Measurements from ENCODE around the gene NRG2. TPM values are rescaled to one million over a fixed set of nuclear protein-coding genes. Genes with fewer than 3 reads are reported as not detected.

NRG2 gene
- total RNA-seq, 1 experiment from 2014 or later: not detected

- no peak for DNase-seq (ENCODE audit: low spot score)
Measured at GRCh38 chr5:139861889-139862207, 181.3 kb downstream of the NRG2 start.

GRCh38 chr5:139861021-139861888 lies 181.8 kb downstream of the NRG2 start:
- DNase-seq (ENCODE audit: low spot score): no peak

DNA sequence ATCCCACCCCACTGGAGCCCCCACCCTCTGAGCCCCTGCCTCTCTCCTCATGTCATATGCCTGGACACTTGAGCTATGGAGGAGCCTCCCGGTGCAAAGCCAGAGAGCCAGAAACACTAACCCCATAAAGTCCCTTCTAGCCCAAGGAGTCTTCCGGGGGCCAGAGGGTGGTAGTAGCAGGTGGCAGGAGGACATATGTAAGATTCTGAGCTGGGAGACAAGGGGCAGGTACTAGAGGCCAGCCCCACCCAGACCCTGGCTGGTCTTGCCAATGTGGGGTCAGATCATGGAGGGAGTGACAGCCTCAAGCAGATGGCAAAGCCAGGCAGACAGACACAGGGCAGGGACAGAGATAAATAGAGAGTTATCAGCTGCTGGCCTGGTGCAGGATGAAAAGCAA lies 184.1 kb downstream of the NRG2 start:
- no peak for DNase-seq (ENCODE audit: low spot score)

DNA sequence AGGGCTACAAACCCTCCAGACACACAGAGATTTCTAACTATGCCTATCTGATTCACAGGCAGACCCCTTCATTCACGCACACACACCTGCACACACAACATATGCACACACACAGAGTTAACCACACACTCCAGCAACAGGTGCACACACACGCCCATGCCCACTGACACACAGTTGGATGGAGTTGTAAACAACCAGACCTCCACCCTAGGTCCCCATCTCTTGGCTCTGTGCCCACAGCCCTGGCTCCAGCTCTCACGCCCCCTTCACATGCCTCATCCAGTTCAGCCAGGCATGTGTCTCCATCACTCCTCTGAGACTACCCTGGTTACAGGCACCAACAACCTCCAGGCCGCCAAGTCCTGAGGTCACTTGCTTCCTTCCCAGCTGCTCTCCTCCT lies 186.4 kb downstream of the NRG2 start:
- no peak for DNase-seq (ENCODE audit: low spot score)

DNA sequence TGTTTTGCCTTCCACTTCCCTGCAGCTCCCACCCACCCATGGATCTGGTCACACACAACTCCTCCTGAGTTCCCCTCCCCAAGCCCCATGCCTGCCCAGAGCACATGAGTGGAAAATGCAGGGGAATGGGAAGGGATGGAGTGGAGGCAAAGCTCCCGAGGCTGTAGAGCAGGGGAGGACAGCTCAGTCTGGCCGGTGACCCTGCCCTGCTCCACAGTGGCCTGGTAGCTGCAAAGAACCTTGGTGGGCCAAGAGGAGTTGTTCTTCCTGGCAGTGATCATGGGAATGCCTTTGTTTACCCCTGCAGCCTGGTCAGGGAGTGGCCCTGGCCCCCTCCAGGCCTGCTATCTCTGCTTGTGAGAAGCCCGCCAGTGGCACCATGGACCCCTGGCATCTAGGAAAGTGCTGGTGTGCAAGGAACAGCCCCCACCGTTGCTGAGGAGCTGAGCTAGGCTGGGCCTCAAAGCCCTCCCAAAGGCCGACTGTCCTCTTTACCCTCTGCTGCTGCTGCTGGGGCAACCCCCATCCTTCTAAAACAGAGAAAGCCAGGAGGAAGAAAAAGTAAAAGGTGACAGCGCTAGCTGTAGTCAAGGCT lies 187.1 kb downstream of the NRG2 start:
- DNase-seq (ENCODE audit: low spot score): no peak

GRCh38 chr5:139855451-139855850 lies 187.6 kb downstream of the NRG2 start:
- no peak for DNase-seq (ENCODE audit: low spot score)

DNA sequence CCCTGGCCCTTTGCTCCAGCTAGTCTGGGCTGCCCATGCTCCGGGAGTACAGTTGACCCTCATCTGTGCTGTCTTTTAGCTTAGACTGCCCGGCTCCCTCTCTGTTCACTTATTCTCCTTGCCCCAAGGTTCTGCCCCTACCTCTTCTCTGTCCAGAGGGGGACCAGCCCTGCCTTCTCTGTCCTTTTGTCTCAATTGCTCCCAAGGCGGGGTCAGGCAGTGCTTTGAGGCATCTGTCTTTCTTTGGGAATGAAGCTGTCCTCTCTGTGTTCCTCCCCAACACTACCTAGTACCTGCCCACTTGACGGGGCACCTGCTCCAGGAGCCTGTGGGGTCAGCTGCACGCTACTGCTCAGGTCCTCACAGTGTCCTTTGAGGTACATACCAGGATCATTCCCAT lies 188.1 kb downstream of the NRG2 start:
- DNase-seq (ENCODE audit: low spot score): no peak

DNA sequence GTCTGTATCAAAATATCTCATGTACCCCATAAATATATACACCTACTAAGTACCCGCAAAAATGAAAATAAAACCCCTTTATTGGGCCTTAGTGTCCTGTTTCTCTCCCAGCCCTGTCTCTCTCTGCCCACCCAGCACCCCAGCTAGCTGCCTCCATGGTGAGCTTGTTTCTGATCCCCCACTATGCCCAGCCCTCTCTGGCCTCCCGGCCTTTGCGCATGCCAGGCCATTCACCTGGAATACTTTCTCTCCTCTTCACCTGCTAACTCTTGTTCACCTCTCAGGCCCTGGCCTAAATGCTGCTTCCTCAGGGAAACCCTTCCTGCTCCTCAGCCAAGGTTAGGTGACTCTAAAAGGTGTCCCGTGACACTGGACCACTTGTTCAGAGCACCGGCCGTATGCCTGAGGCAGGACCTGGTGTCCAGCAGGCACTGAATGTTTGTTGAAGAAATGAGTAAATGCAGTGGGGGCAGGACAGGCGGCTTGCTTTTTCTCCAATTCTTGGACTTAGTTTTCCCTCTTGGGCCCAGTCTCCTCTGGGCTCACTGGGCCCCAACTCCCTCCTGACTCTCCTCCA lies 189.0 kb downstream of the NRG2 start:
- no peak for DNase-seq (ENCODE audit: low spot score)

- DNase-seq (ENCODE audit: low spot score): no peak
Measured at GRCh38 chr5:139852696-139853095, 190.4 kb downstream of the NRG2 start.

- DNase-seq (ENCODE audit: low spot score): no peak
Measured at GRCh38 chr5:139851558-139851957, 191.5 kb downstream of the NRG2 start.

- no peak for DNase-seq (ENCODE audit: low spot score)
Measured at GRCh38 chr5:139850423-139851016, 192.6 kb downstream of the NRG2 start.

DNA sequence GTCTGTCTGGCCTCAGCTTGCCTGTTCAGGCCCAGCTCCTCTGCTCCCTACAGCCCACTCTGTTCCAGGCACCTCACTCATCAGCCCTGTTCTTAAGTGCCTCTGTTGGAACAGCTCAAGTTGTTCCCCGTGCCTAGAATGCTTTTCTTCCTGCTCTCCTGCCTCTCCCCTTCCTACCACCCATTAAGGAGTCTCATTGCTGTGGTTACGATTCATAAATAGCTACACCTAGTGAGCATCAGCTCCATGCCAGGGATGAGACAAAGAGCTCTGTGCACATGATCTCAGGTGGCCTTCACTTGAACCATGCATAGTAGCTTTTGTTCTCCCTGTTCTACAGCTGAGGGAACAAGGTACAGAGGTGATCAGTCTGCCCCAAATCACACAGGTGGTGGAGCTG lies 193.2 kb downstream of the NRG2 start:
- DNase-seq (ENCODE audit: low spot score): peak; percentile 29

DNA sequence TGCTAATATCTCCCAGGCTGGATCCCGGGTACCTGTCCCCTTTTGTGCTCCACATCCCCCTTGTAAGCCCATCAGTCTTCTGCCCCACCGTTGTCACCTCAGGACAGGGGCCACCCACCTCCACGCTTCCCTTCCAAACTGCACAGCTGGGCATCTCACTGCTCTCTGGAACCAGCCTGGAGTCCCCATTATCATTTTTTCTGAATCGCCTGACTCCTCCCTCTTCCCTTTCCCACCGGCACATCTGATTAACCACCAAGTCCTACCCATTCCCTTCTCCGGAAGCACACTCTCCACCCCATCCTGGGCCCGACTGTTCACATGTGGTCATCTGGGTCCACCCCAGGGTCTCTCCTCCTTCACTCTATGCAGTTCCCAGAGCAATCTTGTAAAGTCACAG lies 193.6 kb downstream of the NRG2 start:
- no peak for DNase-seq (ENCODE audit: low spot score)

DNA sequence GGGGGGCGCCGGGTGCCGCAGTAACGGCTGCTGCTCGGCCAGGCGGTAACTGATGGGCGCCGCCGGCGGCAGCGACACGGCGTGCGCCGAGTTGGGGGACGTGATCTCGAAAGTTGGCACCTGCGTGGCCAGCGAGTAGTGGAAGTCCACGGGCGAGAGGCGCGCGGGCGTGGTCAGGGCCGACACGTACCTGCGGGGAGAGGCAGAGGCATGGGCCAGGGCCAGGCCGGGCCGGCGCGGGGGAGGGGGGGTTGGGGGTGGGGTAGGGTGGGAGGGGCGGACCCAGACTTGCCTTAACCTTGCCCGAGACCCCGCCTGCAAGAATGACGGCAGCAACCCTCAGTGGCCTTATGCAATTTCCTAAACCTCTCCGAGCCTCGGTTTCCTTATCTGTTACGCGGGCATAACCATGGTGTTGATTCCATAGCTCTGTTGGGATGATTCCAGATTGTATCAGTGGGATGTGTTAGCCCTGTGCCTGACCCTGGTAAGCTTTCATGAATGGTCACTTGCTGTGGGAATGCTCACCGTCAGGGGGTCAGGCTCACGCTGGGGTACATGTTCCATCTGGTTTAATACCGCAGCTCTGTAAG lies 194.5 kb downstream of the NRG2 start:
- no peak for DNase-seq (ENCODE audit: low spot score)

DNA sequence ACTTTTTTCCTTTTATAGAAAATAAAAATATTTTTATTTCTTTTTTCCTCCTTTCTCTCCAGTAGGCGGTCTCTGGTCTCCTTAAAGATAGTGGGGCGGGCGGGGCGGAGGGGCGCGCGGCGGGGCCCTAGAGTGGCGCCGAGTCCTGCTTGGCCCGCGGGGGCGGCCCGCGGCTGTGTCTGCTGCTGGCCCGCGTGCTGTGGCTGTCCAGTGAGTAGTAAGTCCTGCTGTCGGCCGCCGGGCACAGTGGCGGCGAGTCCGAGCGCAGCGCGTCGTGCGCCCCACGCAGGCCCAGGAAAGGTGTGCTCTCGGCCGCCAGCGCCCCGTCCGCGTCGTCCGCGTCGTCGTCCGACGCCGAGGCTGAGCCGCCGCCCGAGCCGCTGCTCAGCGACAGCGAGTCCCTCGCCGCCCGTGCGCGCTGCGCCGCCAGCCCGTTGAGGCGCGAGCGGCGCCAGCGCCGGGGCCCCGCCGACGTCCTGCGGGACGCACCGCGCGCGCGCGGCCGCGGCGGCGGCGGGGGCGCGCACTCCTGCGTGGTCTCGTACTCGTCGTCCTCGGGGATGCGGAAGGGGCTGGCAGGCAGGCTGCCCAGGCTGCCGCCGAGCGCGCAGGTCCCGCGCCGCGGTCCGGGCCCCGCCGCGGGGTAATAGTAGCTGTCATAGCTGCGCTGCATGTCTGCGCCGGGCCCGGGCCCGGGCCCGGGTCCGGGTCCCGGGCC lies 195.2 kb downstream of the NRG2 start:
- DNase-seq (ENCODE audit: low spot score): no peak

- DNase-seq (ENCODE audit: low spot score): no peak
Measured at GRCh38 chr5:139847091-139847490, 196.0 kb downstream of the NRG2 start.

- no peak for DNase-seq (ENCODE audit: low spot score)
Measured at GRCh38 chr5:139845846-139846681, 197.0 kb downstream of the NRG2 start.

- DNase-seq (ENCODE audit: low spot score): peak; percentile 74
Measured at GRCh38 chr5:139844472-139845145, 198.5 kb downstream of the NRG2 start.

DNA sequence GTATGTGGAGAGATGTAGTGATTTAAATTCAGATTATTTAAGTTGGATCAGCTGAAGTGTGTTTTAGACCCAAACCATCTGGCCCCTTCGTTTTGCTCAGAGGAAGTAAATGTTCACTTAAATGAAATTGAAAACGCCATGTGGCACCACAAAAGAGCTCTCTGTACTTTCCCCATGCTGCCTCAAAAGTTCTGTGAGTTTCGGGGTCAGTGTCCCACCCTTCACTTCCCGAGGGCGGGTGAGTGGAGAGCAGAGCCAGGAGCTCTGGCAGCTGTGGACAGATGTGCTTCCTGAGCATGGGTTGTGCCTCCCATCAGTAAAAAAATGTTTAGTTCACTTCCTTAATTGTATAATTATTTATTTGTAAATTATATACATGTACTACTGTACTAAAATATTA lies 199.1 kb downstream of the NRG2 start:
- DNase-seq (ENCODE audit: low spot score): no peak

- DNase-seq (ENCODE audit: low spot score): no peak
Measured at GRCh38 chr5:139842321-139842720, 200.8 kb downstream of the NRG2 start.

Data from HT-29 (cell line).